NCI-H82 (cell line): ENCODE results near the gene DUSP10.

Experiments used
- DNase-seq: peaks from one replicate; lab custom pipeline; 2025; lab: John Stamatoyannopoulos, UW

The DUSP10 gene

GRCh38 chr1:221695301-221695700, 46.6 kb downstream of the DUSP10 start:
- DNase-seq: no peak

- no peak for DNase-seq
Measured at GRCh38 chr1:221694109-221694508, 47.8 kb downstream of the DUSP10 start.

- peak; percentile 13 for DNase-seq
Measured at GRCh38 chr1:221693087-221693486, 48.8 kb downstream of the DUSP10 start.

- DNase-seq: no peak
Measured at GRCh38 chr1:221692643-221693042, 49.2 kb downstream of the DUSP10 start.

GRCh38 chr1:221691261-221691660, 50.6 kb downstream of the DUSP10 start:
- no peak for DNase-seq

- DNase-seq: no peak
Measured at GRCh38 chr1:221690858-221691257, 51.0 kb downstream of the DUSP10 start.

- DNase-seq: no peak
Measured at GRCh38 chr1:221689138-221689537, 52.8 kb downstream of the DUSP10 start.

- no peak for DNase-seq
Measured at GRCh38 chr1:221688488-221688843, 53.4 kb downstream of the DUSP10 start.

GRCh38 chr1:221687836-221688487, 53.9 kb downstream of the DUSP10 start:
- DNase-seq: peak; percentile 89

- no peak for DNase-seq
Measured at GRCh38 chr1:221683681-221684080, 58.2 kb downstream of the DUSP10 start.

- no peak for DNase-seq
Measured at GRCh38 chr1:221680085-221680484, 61.8 kb downstream of the DUSP10 start.

- DNase-seq: no peak
Measured at GRCh38 chr1:221678014-221678413, 63.9 kb downstream of the DUSP10 start.

- DNase-seq: no peak
Measured at GRCh38 chr1:221675880-221676800, 65.7 kb downstream of the DUSP10 start.

- DNase-seq: no peak
Measured at GRCh38 chr1:221672965-221673364, 68.9 kb downstream of the DUSP10 start.

- DNase-seq: no peak
Measured at GRCh38 chr1:221672239-221672645, 69.6 kb downstream of the DUSP10 start.

- no peak for DNase-seq
Measured at GRCh38 chr1:221670081-221670480, 71.8 kb downstream of the DUSP10 start.

- no peak for DNase-seq
Measured at GRCh38 chr1:221669441-221669840, 72.4 kb downstream of the DUSP10 start.

- no peak for DNase-seq
Measured at GRCh38 chr1:221667504-221667903, 74.4 kb downstream of the DUSP10 start.

- peak; percentile 17 for DNase-seq
Measured at GRCh38 chr1:221664253-221664652, 77.6 kb downstream of the DUSP10 start.

- DNase-seq: no peak
Measured at GRCh38 chr1:221663321-221663720, 78.6 kb downstream of the DUSP10 start.

- DNase-seq: no peak
Measured at GRCh38 chr1:221655766-221656305, 86.1 kb downstream of the DUSP10 start.
